CD4-positive, alpha-beta T cell treated with Interleukin-4 for 1 hour (primary cell): ENCODE results near the gene RCOR2.
A peak's percentile ranks its signal among the peaks of the same experiment; 100 is the strongest.
"Not testable (repeated sequence)": the region's sequence is repeated elsewhere in the genome, so short reads cannot be mapped to it uniquely, and the experiment has no call there.

Experiments
- DNase-seq, 2 donors: peaks; one replicate each; pipeline ENCODE4 v3.0.0-alpha.2; 2020 to 2022

Gene RCOR2

GRCh38 chr11:63916837-63917691 is at the start of gene RCOR2:
RCOR2 (minus strand) TSS chr11:63917164; CDS start chr11:63916456, 708 bp downstream.
- peak; percentile 72 to 74 for DNase-seq

GRCh38 chr11:63966444-63966843 is 49.5 kb upstream of the RCOR2 start:
- no peak for DNase-seq

GRCh38 chr11:63963895-63964294 is 46.9 kb upstream of the RCOR2 start:
- DNase-seq = not testable (repeated sequence)

- DNase-seq = peak; percentile 40 to 45
Observed at GRCh38 chr11:63961608-63962412, 44.8 kb upstream of the RCOR2 start.

GRCh38 chr11:63958008-63958407 is 41.0 kb upstream of the RCOR2 start:
- DNase-seq = no peak

DNA sequence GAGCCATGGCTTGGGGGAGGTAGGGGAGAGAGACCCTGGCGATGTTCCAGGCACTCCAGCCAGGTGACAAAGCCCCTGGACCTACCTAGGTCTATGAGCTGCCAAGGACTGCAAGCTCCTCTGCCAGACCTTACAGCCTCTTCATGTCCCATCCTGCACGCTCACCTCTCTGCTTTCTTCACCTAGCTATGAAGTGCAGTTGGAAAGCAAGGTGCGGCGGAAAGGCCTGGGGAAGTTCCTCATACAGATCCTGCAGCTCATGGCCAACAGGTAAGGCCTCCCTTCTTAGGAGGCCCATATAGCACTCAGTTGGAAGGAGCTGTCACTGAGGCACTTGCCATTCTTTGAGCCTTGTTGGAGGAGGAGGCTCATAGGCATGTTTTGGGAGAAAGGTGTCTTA is 35.6 kb upstream of the RCOR2 start:
- DNase-seq = no peak

DNA sequence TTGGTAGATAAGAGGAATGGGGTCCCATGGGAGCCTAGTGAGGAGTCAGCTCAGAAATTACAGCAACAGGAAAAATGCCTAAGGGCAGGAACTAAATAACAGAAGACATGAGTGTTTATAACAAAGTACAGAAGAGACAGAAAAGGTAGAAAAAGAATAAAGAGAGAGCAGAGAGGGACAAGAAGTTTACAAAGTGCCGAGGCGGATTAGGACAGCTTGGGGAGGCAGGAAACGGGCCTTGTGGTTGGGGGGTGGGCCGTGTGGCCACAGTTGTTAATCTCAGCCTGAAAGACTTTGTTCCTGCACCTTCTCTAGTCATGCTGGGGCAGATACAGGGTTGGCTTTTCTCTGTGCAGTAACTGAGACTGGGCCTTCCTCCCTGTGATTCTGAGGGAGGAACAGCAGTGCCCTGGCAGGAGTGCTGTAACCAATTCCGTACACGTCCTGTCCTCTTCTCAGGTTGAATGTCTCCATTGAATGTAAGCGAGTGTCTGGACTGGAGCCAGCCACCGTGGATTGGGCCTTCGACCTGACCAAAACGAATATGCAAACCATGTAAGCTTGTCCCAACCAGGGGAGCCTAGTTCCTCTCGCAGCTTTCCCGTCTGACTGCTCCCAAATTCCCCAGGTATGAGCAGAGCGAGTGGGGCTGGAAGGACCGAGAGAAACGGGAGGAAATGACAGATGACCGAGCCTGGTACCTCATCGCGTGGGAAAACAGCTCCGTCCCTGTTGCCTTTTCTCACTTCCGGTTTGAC is 35.0 kb upstream of the RCOR2 start:
- peak; percentile 26 to 47 for DNase-seq

- peak; percentile 50 to 68 for DNase-seq
Observed at GRCh38 chr11:63945477-63946163, 28.7 kb upstream of the RCOR2 start.

DNA sequence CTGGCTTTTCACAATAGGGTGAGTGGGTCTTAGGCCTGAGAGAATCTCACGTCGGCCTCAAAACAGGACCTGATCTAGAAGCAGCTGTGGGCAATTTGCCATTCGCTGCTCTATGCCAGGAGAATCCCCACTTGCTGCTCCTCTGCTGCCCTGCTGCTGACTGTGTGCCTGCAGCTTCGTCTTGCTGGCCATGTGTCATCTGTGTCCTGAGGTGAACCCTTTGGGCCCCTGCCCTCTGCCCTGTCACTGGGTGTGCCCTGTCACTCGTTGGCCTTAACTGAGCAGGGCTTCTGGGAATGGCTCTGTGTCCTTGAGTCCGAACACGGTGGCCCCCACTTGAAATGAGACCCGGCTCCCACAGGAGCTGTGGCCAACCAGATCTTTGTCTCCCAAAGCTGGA is 28.0 kb upstream of the RCOR2 start:
- DNase-seq = no peak

DNA sequence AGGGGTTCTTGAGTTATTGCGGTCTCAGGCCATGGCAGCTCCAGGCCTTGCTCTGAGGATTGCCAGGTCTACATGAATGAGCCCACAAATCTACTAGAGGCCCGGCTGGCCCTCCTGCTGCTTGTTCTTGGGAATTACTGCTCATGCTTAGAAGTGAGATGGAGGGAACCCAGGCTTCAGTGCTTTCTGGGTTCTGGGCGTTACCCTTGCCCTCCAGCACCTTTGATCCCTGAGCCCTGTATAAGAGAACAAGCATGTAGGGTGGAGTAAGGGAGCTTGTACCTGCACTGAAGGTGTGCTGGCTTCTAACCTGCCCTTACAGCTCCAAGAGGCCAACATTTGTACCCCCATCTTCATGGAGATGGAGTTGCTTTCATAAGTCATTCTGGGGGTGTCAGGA is 25.8 kb upstream of the RCOR2 start:
- DNase-seq = no peak

DNA sequence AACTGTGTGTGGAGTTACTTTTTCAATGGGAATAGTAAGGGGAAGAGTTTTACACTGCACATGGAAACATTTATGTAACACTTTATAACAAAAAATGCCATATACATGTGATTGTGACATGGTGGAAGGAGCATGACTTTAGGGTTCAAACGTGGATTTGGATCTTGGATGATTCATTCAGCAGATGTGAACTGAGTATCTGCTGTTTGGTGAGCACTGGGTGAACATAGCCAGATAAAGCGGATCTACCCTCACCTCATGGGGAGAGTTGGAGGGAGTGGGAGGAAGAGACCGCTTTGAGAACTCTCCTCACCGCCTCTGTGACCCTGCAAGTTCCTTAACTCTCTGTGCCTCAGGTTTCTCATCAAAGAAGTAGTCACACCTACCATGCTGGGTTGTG is 24.9 kb upstream of the RCOR2 start:
- DNase-seq = no peak

- no peak for DNase-seq
Observed at GRCh38 chr11:63940786-63941185, 23.8 kb upstream of the RCOR2 start.

DNA sequence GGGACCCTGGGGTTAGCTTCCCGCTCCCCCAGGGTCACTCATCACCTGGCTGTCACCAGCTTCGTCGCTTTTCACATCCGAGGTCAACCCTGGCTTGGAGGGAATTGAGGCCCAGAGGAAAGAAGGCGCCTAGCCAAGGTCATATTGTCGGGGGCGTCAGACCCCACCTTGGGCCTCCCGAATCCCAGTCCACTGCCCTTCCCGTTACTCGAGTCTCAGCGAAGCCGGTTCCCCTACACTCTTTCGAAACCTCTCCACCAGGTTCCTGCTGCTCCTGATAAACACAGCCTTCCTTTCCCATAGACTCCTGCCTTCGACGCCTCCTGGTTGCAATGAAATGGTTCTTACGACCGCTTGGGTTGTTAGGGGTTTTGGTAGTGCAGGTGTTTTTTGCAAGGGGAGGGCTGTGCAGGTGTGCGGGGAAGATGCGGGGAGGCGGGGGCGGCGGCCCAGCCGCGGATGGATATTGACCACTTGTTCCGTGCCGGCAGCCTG is 22.5 kb upstream of the RCOR2 start:
- peak in 1 of 2 donors; percentile 18 for DNase-seq

- DNase-seq = peak; percentile 94 to 95
Observed at GRCh38 chr11:63938479-63939396, 21.8 kb upstream of the RCOR2 start, which contains the start of gene NAA40. NAA40 (plus strand) TSS chr11:63939002; CDS start chr11:63939097, 95 bp downstream.

DNA sequence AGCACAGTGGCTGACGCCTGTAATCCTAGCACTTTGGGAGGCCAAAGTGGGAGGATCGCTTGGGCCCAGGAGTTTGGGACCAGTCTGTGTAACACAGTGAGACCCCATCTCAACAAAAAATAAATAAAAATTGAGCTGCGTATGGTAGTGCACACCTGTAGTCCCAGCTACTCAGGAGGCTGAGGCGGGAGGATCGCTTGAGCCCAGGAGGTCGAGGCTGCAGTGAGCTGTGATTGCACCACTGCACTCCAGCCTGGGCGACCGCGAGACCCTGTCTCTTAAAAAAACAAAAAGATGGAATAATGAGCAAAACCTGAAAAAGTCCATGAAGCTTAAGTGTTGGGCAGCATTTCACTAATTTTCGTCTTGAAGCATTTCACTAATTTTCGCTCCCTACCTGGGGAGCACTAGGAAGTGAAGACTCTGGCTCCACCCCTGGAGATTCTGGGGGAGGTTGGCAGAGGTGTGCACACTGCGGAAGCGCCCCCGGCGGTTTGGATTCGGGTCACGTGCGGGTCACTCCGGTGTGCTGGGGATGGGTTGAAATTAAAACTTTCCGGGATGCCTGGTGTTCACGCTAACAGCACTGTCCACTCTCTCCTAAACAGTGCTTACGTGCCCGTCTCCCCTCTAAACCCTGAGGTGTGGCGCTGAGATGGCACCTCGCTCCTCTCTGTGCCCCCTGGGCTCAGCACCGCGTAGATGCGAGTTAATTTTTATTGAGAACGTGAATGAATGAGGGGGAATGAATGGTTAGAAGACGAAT is 20.9 kb upstream of the RCOR2 start:
- DNase-seq = peak in 1 of 2 donors; percentile 23

DNA sequence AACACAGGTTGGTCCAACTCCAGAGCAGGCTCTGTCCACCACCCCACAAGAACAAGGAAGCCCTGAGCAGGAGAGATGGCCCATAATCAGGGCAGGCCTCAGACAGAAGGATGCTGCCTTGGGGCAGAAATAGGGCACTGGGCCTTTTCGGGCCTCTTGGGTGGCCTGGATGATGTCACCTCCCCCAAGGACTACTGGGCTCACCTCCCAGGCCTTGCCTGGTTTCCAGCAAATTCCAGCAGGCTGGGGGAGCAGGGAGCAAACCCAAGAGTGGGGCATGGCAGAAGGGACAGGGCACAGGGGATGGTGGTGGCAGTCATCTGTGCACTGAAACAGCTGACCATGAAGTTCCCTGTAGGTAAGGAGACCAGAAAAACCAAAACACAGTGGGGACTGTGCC is 16.5 kb upstream of the RCOR2 start:
- DNase-seq = no peak

DNA sequence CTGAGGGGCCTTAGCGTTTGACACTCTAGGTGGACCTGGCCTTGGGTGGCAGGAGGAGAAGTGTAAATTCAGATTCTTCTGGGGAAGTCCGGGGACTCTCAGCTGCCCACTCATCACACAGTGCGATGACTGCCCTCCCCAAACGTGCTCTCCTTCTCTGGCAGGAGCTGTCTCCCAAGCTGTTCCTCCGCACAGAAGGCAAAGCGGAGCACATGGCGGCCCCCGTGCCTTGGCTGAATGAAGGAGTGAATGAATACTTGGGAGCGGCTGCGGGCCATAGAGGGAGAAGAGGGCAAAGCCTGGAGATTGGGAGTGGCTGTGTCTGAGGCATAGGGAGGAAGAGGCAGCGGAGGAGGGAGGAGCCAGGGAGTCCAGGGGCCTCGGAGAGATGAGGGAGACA is 14.9 kb upstream of the RCOR2 start:
- DNase-seq = no peak

DNA sequence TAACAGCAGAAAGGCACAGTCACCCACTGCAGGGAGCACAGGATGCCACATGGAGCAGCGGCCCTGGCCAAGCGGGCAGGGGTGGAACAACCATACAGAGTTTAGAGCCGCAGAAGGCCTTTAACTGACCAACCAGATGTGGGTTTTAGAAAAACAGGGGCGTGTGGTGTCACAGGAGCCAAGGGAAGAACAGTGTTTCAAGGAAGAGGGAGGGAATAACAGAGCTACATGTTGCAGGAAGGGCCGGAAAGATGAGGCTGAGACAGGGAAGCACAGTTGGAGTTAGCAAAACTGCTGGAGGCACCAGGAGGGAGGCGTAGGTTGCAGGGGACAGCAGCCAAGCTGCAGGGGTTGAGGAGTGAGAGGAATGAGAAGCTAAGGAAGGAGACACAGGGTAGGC is 14.1 kb upstream of the RCOR2 start:
- no peak for DNase-seq

DNA sequence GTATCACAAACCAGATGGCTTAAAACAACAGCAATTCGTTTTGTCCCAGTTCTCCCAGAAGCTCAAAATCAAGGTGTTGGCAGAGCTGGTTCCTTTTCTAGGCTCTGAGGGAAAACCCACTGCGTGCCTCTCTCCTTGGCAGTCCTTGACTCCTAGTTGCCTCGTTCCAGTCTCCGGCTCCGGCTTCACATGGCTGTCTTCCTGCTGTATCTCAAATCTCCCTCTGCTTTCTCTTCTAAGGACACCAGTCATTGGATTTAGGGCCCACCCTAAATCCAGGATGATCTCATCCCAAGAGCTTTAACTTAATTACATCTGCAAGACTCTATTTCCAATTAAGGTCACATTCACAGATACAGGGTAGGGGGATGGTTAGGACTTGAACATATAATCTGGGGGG is 12.7 kb upstream of the RCOR2 start:
- DNase-seq = no peak

- no peak for DNase-seq
Observed at GRCh38 chr11:63923319-63923718, 6.4 kb upstream of the RCOR2 start.
